ENCODE data around the gene TBRG1.

The TBRG1 gene

GRCh38 chr11:124612567-124613246 lies 10.0 kb upstream of the TBRG1 start:
- DNase-seq (ENCODE audit: low read depth in 2 of 2) = no peak

GRCh38 chr11:124618863-124619262 lies 3.8 kb upstream of the TBRG1 start:
- no peak for DNase-seq (ENCODE audit: low read depth in 2 of 2)

GRCh38 chr11:124623861-124624525 lies 1.3 kb downstream of the TBRG1 start:
- no peak for DNase-seq (ENCODE audit: low read depth in 2 of 2)

- DNase-seq (ENCODE audit: low read depth in 2 of 2) = no peak
Observed at GRCh38 chr11:124625504-124626168, 3.0 kb downstream of the TBRG1 start.

GRCh38 chr11:124627546-124627945 lies 4.9 kb downstream of the TBRG1 start:
- DNase-seq (ENCODE audit: low read depth in 2 of 2) = no peak

DNA sequence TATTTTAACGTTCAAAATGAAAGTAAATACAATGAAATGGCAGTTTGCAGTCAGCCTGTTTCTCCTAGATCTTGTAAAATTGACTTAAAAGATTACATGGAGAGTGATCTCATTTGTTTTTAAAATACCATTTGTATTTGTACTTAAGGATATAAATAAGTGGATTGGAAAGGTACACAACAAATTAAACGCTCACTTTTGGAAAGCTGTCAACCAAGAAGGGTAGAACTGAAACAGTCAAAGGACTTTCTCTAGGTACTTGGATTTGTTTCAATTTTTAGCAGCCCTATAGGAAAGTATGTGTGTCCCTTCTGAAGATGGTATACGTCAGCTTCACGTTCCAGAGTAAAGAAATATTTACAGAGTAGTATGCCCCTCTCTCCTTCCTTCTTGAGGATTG lies 7.3 kb downstream of the TBRG1 start:
- no peak for DNase-seq (ENCODE audit: low read depth in 2 of 2)

DNA sequence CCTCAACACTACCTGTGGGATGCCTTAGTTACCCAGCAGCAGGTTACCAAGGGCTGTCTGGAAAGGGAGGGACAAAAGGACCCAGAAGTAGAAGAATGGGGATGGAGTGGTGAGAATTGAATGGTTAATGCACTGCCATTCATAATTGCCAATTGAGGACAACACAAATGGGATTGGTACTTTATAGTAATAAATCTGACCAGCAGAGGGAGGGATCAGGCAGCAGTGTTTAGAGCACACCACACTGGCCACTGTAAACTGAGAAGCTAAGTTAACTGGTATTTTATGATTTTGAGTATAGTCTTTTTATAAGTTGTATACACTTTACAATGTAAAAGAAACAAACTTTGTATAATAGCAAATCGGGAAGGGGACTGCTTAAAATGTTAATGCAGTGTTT lies 10.7 kb downstream of the TBRG1 start:
- no peak for DNase-seq (ENCODE audit: low read depth in 2 of 2)

- DNase-seq (ENCODE audit: low read depth in 2 of 2) = no peak
Observed at GRCh38 chr11:124635932-124636331, 13.3 kb downstream of the TBRG1 start.

DNA sequence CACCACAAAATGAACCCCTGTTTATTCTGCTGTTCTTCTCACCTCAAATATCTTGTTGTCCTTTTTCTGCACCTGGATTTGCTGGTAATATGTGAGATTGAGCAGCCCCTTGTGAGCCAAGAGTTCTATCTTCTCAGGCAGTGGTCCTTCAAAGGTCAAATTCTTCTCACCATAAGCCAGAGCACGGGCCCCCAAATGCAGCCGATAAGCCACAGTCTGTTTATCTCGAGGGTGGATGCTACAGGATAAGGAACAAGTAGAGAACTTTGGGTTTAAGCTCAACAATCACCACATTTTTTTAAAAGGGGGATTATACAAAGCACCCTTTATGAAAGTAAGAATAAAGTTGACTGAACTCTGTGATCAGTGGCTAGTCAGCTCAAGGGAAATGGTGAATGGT lies 15.8 kb downstream of the TBRG1 start:
- DNase-seq (ENCODE audit: low read depth in 2 of 2) = no peak

DNA sequence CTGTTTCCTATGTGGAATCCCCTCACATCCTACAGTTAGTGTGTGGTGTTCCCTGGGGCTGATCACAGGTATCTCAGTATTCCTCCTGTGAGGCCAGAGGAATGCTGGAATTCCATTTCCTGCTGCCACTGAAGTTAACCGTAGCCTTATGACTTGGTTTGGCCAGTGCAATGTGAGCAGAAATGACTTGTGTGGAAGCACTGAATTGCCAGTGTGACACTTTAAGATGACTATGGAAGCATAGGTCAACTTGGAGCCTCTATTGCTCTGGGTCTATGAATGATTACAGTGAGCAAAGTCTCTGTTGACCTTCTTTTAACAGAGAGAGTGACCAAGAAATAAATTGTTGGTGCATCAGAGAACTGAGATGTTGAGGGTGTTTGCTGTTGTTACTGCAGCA lies 16.5 kb downstream of the TBRG1 start:
- no peak for DNase-seq (ENCODE audit: low read depth in 2 of 2)

- DNase-seq (ENCODE audit: low read depth in 2 of 2) = no peak
Observed at GRCh38 chr11:124640666-124641065, 18.0 kb downstream of the TBRG1 start.

GRCh38 chr11:124642628-124643027 lies 20.0 kb downstream of the TBRG1 start:
- DNase-seq (ENCODE audit: low read depth in 2 of 2) = no peak

GRCh38 chr11:124643042-124643604 lies 20.5 kb downstream of the TBRG1 start:
- no peak for DNase-seq (ENCODE audit: low read depth in 2 of 2)

DNA sequence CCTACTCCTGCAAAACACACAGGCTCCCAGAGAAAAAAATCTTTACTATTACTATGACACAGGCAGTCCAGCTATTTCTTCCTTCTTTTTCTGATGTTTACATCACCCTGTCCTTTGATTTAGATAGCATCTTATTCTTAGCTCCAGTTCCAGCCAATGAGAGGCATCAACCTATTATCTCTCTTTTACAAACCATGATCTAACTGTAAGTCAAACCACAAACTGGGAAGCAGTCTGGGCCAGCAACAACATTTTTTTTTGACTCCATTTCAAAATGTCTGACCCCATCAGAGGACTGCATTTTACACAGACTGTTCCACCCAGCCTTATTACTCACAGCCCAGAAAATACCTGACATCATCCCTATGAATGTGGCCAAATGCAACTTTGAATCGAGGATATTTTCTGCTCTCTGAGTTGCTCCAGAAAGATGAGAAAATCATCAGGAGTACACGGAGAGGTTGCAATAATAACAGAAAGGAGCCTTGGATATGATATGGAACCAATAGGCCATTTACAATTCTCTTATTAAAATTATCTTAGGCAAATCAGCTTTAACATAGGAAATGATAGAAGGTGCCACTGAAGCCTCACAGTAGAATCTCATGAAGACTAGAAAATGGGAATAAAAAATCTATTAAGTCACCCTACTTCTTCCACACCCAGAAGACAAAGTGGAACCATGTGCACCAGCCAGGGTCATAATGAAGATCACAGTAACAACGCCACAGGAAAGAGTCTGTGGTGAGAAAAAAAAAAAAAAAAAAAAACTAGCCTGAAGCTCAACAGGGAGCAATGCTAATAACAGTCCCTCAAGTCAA lies 21.2 kb downstream of the TBRG1 start:
- DNase-seq (ENCODE audit: low read depth in 2 of 2) = no peak

GRCh38 chr11:124644426-124645280 lies 22.0 kb downstream of the TBRG1 start:
- DNase-seq (ENCODE audit: low read depth in 2 of 2) = no peak

- DNase-seq (ENCODE audit: low read depth in 2 of 2) = no peak
Observed at GRCh38 chr11:124646148-124646547, 23.5 kb downstream of the TBRG1 start.

DNA sequence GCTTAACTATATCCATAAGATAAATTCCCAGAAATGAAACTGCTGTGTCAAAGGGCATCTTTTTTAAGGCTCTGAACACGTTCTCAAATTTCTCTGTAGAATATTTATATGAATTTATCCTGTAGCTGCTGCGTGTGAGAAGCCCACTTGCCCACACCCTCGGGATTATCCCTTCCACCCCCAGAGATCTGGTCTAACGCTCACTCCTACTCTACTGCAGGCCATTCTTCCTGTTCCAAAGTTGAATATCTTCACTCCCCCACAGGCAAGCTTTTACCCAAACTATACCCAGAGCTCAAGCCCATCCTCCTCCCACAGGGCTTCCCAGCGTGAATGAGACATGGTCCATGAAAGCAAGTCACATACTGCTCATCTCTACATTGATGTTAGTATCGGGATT lies 25.9 kb downstream of the TBRG1 start:
- no peak for DNase-seq (ENCODE audit: low read depth in 2 of 2)

DNA sequence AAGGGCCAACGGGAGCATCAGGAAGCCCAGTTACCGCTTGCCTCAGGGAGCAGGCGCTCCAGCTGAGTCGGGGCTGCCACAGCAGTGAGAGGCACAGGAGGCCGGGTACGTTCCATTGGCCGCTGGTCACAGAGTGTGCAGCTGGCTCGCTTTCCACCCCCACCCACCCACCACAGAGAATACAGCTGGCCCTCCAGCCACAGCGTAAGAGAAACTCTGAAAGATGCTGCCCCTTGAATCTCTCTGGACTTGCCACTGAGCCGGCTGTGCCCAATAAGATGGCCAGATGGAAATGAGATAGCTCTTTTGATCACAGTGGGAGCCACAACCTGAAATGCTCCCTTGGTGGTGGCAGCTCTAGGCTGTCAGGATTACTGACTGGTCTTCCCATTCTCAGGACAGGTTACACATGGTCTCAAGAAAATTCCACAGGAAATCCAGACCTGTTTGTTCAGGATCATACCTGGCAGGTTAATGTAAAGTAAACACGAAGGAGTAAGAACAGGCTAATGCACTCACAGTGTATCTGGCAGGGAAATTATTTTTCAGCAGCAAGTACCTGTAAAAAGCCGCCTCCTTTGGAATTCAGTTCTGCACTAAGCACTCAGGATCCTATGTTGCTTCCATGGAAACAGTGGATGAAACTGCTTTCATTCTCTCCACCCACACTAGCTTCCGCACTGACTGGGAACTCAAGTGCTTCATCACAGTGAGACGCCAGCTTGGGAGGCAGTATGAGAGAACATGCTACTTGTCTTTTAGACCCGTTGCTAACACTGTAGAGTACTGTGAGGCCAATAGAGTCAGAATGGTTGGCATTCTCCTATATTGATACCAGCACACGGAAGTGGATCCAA lies 34.3 kb downstream of the TBRG1 start:
- no peak for DNase-seq (ENCODE audit: low read depth in 2 of 2)

GRCh38 chr11:124657904-124658303 lies 35.2 kb downstream of the TBRG1 start:
- no peak for DNase-seq (ENCODE audit: low read depth in 2 of 2)

DNA sequence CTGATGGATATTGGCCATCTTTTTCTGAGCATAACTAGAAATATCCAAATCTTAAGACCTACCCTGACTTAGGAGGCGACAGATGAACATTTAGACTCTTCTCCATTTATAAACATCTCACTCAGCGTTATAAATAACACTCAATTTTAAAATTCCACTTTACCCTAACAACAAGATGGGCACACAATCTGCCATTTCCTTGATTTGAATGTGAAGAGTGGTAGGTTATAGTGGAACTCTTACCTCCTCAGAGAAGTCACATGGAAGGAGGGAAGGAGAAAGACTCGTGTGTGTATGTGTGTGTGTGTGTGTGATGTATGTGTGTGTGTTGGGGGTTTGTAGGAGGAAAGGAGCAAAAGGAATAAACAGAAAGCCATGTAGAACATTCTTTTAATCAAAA lies 35.8 kb downstream of the TBRG1 start:
- no peak for DNase-seq (ENCODE audit: low read depth in 2 of 2)

All from stimulated activated CD8-positive, alpha-beta memory T cell treated with anti-CD3 and anti-CD28 coated beads, Interleukin-7, amount 100 ng/mL, for 1 hour (primary cell).